GM10847 (cell line): ENCODE data around the gene LRMDA.

ENCODE experiments used
- POLR2A ChIP-seq: IDR thresholded peaks from 2 replicates; pipeline ENCODE4 v1.6.1; 2011; ENCODE audit not compliant: insufficient read length; ENCODE audit errors: extremely low read depth

The LRMDA gene

GRCh38 chr10:75466886-75467285 lies 35.5 kb downstream of the LRMDA start:
- TF ChIP-seq POLR2A, result no peak

- no peak for TF ChIP-seq POLR2A
Observed at GRCh38 chr10:75468612-75469005, 37.2 kb downstream of the LRMDA start.

- no peak for TF ChIP-seq POLR2A
Observed at GRCh38 chr10:75469006-75469616, 37.7 kb downstream of the LRMDA start.

GRCh38 chr10:75470901-75471300 lies 39.5 kb downstream of the LRMDA start:
- TF ChIP-seq POLR2A, result no peak

GRCh38 chr10:75472685-75473084 lies 41.3 kb downstream of the LRMDA start:
- TF ChIP-seq POLR2A, result no peak

GRCh38 chr10:75474106-75474505 lies 42.7 kb downstream of the LRMDA start:
- no peak for TF ChIP-seq POLR2A

GRCh38 chr10:75475460-75476182 lies 44.2 kb downstream of the LRMDA start:
- no peak for TF ChIP-seq POLR2A

- no peak for TF ChIP-seq POLR2A
Observed at GRCh38 chr10:75476569-75476968, 45.1 kb downstream of the LRMDA start.

- no peak for TF ChIP-seq POLR2A
Observed at GRCh38 chr10:75476985-75477384, 45.6 kb downstream of the LRMDA start.

GRCh38 chr10:75477680-75478079 lies 46.3 kb downstream of the LRMDA start:
- no peak for TF ChIP-seq POLR2A

GRCh38 chr10:75480374-75480773 lies 49.0 kb downstream of the LRMDA start:
- TF ChIP-seq POLR2A, result no peak

- TF ChIP-seq POLR2A, result no peak
Observed at GRCh38 chr10:75483188-75483587, 51.8 kb downstream of the LRMDA start.

GRCh38 chr10:75484717-75485116 lies 53.3 kb downstream of the LRMDA start:
- TF ChIP-seq POLR2A, result no peak

GRCh38 chr10:75486591-75486990 lies 55.2 kb downstream of the LRMDA start:
- no peak for TF ChIP-seq POLR2A

GRCh38 chr10:75487087-75487754 lies 55.8 kb downstream of the LRMDA start:
- TF ChIP-seq POLR2A, result no peak

GRCh38 chr10:75487755-75488125 lies 56.3 kb downstream of the LRMDA start:
- no peak for TF ChIP-seq POLR2A
